HepG2 (cell line): ENCODE results near the gene ROMO1. TPM values are rescaled to one million over a fixed set of nuclear protein-coding genes. Genes with fewer than 3 reads are reported as not detected.

Experiments used
- ARNTL ChIP-seq: sonication (generic); formaldehyde crosslinking; IDR thresholded peaks from 2 replicates; pipeline ENCODE4 v1.4.0; 2020; ENCODE audit warnings: mild to moderate bottlenecking, missing genetic modification reagents
- HNF4A ChIP-seq: sonication (generic); formaldehyde crosslinking; IDR thresholded peaks from 2 replicates; pipeline ENCODE4 v1.4.0; 2020; ENCODE audit warnings: missing genetic modification reagents
- JUN ChIP-seq: sonication (generic); formaldehyde crosslinking; IDR thresholded peaks from 2 replicates; pipeline ENCODE4 v1.4.0; 2020; ENCODE audit warnings: mild to moderate bottlenecking, missing genetic modification reagents
- KMT2B ChIP-seq: IDR thresholded peaks from 2 replicates; pipeline ENCODE4 v1.6.1; 2016; ENCODE audit warnings: missing genetic modification reagents, missing compliant biosample characterization
- NR0B2 ChIP-seq: sonication (generic); formaldehyde crosslinking; IDR thresholded peaks from 2 replicates; pipeline ENCODE4 v1.4.0; 2020; ENCODE audit warnings: mild to moderate bottlenecking, missing genetic modification reagents
- RFXAP ChIP-seq: sonication (generic); formaldehyde crosslinking; IDR thresholded peaks from 2 replicates; pipeline ENCODE4 v1.4.0; 2020; ENCODE audit warnings: missing genetic modification reagents, borderline replicate concordance
- TAF15 ChIP-seq: fragments of 200-400 bp; formaldehyde crosslinking; IDR thresholded peaks from one replicate; pipeline ENCODE4 v1.6.1; 2018; ENCODE audit warnings: mild to moderate bottlenecking, low read depth, low read length; ENCODE audit not compliant: poor library complexity, severe bottlenecking
- YY1 ChIP-seq: IDR thresholded peaks from 2 replicates; pipeline ENCODE4 v1.6.1; 2011; ENCODE audit warnings: low read length, low read depth, moderate library complexity, mild to moderate bottlenecking; ENCODE audit not compliant: insufficient read depth, insufficient replicate concordance
- ZC3H4 ChIP-seq: sonication (generic); formaldehyde crosslinking; IDR thresholded peaks from 2 replicates; pipeline ENCODE4 v1.4.0; 2020; ENCODE audit warnings: missing genetic modification reagents, borderline replicate concordance
- ZNF138 ChIP-seq: sonication (generic); formaldehyde crosslinking; IDR thresholded peaks from 2 replicates; pipeline ENCODE4 v1.5.0; 2020; ENCODE audit warnings: mild to moderate bottlenecking, low read depth, missing genetic modification reagents
- ZNF142 ChIP-seq: sonication (generic); formaldehyde crosslinking; IDR thresholded peaks from 2 replicates; pipeline ENCODE4 v1.4.0; 2020; ENCODE audit warnings: missing genetic modification reagents
- ZNF205 ChIP-seq: IDR thresholded peaks from 2 replicates; pipeline ENCODE4 v1.6.1; 2018; ENCODE audit warnings: missing biosample characterization, missing genetic modification reagents
- ZNF354B ChIP-seq: sonication (generic); formaldehyde crosslinking; IDR thresholded peaks from 2 replicates; pipeline ENCODE4 v1.8.0; 2022; ENCODE audit warnings: mild to moderate bottlenecking, missing genetic modification reagents
- ZNF709 ChIP-seq: sonication (generic); formaldehyde crosslinking; IDR thresholded peaks from 2 replicates; pipeline ENCODE4 v1.5.0; 2020; ENCODE audit warnings: mild to moderate bottlenecking, missing genetic modification reagents
- ZSCAN22 ChIP-seq: sonication (generic); formaldehyde crosslinking; IDR thresholded peaks from 2 replicates; pipeline ENCODE4 v1.4.0; 2020; ENCODE audit warnings: mild to moderate bottlenecking, missing genetic modification reagents
- ZSCAN29 ChIP-seq: sonication (generic); formaldehyde crosslinking; conservative IDR thresholded peaks from 2 replicates; pipeline ENCODE4 v1.4.0; 2020; ENCODE audit warnings: mild to moderate bottlenecking, missing genetic modification reagents
- ZSCAN5A ChIP-seq: sonication (generic); formaldehyde crosslinking; IDR thresholded peaks from 2 replicates; pipeline ENCODE4 v1.8.0; 2022; ENCODE audit warnings: mild to moderate bottlenecking, missing genetic modification reagents, borderline replicate concordance
- polyA plus RNA-seq, 8 experiments: library from polyadenylated mRNA; depleted of rRNA in 3 of 8; stranded (reverse) in 7 of 8; unstranded in 1 of 8; fragments of >200 nt; fragmentation: Illumina TruSeq in 4 of 8; extraction: Trizol in 4 of 8; gene quantifications; 2 replicates each; pipeline versions ENCODE4 v1.2.1 to v1.2.3, GENCODE V29; 2011 to 2016; ENCODE audit warnings: low read depth in 4 of 8, missing spikeins in 1 of 8, mixed read lengths in 1 of 8; ENCODE audit not compliant: insufficient read depth in 1 of 8
- total RNA-seq, 5 experiments: library from RNA; depleted of rRNA; stranded (reverse); fragments of >200 nt; fragmentation: Illumina TruSeq; extraction: Trizol; gene quantifications; 2 replicates each; pipeline ENCODE4 v1.2.3, GENCODE V29; 2016; ENCODE audit warnings: low read depth in 1 of 5
- TF ChIP-seq, protein P1 (sequence below): sonication (generic); formaldehyde crosslinking; IDR thresholded peaks from 2 replicates; pipeline ENCODE4 v1.5.0; 2020; ENCODE audit warnings: mild to moderate bottlenecking, missing genetic modification reagents

ROMO1 gene
- total and polyA plus RNA-seq, 2 of the 13 experiments (the other 11 are each of a cell fraction or from before 2014, with no cell fraction given): 636 to 755 TPM

GRCh38 chr20:35698298-35699126 lies 693 bp upstream of the ROMO1 start (continued):
- TF ChIP-seq, protein P1, sequence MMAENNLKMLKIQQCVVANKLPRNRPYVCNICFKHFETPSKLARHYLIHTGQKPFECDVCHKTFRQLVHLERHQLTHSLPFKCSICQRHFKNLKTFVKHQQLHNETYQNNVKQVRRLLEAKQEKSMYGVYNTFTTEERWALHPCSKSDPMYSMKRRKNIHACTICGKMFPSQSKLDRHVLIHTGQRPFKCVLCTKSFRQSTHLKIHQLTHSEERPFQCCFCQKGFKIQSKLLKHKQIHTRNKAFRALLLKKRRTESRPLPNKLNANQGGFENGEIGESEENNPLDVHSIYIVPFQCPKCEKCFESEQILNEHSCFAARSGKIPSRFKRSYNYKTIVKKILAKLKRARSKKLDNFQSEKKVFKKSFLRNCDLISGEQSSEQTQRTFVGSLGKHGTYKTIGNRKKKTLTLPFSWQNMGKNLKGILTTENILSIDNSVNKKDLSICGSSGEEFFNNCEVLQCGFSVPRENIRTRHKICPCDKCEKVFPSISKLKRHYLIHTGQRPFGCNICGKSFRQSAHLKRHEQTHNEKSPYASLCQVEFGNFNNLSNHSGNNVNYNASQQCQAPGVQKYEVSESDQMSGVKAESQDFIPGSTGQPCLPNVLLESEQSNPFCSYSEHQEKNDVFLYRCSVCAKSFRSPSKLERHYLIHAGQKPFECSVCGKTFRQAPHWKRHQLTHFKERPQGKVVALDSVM (CRISPR knock-in tag): peak; percentile 34; the same call in 1 of the 2 replicates
- TF ChIP-seq HNF4A (CRISPR knock-in tag) (0 out of 2 replicates have a peak, but pooled peaks have one; percentile 5), ZNF709 (peak; percentile 75; the same call in 1 of the 2 replicates), TAF15 (peak; percentile 31), NR0B2 (CRISPR knock-in tag) (no peak), ZNF138 (peak; percentile 63; the same call in 1 of the 2 replicates), JUN (CRISPR knock-in tag) (peak; percentile 53; the same call in 1 of the 2 replicates), ZNF205 (CRISPR knock-in tag) (no peak), KMT2B (CRISPR knock-in tag) (peak; percentile 25), ZSCAN22 (CRISPR knock-in tag) (peak; percentile 80), ZC3H4 (peak; percentile 48; the same call in 1 of the 2 replicates), ZNF354B (CRISPR knock-in tag) (0 out of 2 replicates have a peak, but pooled peaks have one; percentile 85), ZSCAN5A (CRISPR knock-in tag) (0 out of 2 replicates have a peak, but pooled peaks have one; percentile 22), RFXAP (0 out of 2 replicates have a peak, but pooled peaks have one; percentile 67), ARNTL (0 out of 2 replicates have a peak, but pooled peaks have one; percentile 45), ZSCAN29 (CRISPR knock-in tag) (0 out of 2 replicates have a peak, but pooled peaks have one; percentile 20), ZNF142 (CRISPR knock-in tag) (0 out of 2 replicates have a peak, but pooled peaks have one; percentile 33), YY1 (peak; percentile 16)
